ENCODE results near the gene ATL3.
"Not testable (repeated sequence)": the region's sequence is repeated elsewhere in the genome, so short reads cannot be mapped to it uniquely, and the experiment has no call there.

The ATL3 gene

DNA sequence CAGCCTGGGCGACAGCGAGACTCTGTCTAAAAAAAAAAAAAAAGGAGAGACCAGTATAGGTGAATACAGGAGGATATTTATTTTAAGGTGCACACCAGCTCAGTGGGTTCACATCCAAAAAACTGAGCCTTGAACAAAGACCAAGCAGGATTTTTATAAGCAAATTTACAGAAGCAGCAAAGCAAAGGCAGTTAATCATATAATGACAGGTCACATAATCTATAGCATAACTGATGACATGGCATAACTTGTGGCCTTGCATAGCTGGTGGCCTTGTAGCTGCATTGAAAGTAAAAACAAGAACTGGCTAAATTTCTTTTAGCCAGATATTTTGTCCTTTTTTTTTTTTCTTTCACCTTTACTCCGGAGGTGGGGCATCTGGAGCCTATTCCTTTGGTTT, 54.2 kb downstream of the ATL3 start:
- DNase-seq = no peak

DNA sequence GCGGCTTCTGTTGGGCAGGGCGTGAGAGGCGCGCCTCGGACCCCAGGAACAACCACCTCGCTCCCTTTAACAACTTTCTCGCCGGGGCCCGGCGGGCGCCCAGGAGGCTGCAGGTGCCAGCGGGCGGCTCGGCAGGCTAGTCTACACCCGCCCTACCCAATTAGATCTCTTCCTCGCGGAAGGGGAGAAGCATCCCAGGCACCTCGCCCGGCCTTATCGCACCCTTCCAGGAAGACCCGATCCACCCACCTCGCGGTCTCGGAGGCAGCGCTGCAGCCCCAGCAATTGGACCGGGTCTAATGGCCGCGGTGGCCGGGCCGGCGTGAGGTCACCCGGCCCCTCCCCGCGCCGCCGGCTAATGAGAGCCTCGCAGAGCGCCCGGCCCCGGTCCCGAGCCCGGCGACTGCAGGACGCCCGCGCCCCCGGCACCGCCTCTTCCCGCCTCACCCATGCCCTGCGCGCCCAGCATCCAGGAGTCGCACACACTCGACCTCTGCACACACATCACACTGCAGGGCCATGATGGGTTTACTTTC, 57.0 kb downstream of the ATL3 start, which contains the start of gene PLAAT3:
Gene PLAAT3, minus strand, starts transcription at position 298 of the 536 bp plus-strand sequence. CDS start 419 bp downstream, outside the sequence.
- peak; percentile 63 for DNase-seq

DNA sequence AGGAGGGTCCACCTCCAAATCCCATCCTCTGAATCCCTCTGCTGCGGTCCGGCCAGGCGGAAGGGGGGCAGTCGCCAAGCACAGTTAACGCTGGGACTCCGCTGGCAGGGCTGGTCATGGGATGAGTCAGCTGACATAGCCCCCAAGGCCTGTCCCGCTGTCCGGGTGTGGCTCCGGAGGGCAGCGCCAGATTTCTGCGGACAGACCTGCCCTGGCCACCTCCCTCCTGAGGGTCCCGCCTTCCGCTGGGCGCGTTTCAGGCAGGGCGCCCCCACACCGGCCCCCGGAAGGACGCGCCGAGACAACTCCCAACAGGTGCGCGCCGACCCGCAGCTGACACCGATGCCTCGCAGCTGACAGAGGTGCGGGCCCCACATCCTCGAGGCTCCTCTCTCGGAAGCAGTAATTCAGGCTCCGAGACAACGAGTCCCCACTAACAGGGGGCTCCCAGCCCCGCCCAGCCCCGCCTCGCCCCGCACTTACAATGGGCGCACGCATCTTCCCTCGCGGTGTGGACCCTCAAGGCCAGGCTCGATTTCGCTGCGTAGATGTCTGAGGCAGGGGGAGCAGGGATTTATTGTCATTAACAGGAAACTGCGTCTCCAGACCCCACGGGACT, 57.5 kb downstream of the ATL3 start:
- peak; percentile 27 for DNase-seq

DNA sequence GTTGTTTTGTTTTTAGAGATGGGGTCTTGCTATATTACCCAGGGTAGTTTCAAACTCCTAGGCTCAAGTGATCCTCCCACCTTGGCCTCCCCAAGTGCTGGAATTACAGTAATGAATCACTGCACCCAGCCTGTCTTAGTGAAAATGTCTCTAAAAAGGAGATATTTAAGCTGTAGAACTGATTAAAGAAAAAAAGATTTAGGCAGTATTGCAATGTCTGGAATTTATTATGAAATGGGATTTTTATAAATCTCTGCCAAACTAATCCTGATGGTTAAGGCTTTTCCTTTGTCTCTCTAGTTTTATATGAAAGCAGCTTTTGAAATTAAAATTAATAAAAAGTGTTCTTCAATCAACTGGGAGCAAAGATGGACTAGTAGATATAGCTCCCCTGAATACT, 59.0 kb downstream of the ATL3 start:
- no peak for DNase-seq

DNA sequence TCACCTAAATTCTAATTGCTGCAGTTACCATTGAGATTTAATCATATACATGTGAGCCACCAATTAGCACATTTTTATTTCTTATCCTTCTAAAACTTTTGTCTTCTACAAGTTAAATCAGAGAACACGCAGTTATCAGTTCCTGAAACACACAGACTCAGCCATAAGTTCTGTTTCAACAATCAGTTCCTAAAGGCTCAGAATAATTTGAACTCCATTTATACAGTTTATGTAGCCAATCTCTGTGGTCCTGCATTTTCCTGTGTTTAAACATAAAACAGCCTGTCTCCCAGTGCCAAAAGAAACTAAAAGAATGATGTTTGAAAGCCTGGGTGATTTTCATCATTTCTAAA, 59.8 kb downstream of the ATL3 start:
- DNase-seq = no peak

DNA sequence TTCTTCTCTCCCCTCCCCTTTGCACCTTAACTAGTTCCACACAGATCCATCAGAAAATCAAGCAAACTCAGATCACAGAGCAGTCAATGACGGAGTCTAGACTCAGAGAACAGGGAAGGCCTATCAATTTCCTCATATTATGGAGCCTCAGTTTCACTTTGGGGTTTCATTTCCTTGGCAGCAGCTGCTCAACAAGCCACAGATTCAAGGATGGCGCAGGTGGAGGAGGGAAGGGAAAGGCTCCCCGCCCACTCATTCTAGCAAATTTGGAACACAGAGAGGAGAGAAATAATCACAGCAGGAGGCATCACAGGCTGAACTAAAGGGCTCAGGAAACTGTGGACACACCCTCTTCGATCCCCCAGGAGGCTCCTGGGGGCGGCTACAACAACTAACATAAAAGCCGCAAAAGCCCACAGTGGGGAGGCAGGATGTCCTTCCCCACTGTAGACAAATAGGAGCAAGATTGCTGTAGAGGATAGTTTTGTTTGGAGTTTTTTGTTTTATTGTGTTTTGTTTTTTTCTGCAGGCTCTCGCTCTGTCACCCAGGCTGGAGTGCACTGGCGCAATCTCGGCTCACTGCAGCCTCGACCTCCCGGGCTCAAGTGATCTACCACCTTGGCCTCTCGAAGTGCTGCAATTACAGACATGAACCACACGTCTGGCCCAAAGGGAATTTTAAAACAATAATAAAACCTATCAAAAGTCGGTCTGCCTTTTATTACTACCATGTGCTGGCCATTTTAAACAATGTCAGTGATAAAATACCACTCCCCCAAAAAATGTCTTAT, 60.4 kb downstream of the ATL3 start:
- DNase-seq = peak; percentile 11

DNA sequence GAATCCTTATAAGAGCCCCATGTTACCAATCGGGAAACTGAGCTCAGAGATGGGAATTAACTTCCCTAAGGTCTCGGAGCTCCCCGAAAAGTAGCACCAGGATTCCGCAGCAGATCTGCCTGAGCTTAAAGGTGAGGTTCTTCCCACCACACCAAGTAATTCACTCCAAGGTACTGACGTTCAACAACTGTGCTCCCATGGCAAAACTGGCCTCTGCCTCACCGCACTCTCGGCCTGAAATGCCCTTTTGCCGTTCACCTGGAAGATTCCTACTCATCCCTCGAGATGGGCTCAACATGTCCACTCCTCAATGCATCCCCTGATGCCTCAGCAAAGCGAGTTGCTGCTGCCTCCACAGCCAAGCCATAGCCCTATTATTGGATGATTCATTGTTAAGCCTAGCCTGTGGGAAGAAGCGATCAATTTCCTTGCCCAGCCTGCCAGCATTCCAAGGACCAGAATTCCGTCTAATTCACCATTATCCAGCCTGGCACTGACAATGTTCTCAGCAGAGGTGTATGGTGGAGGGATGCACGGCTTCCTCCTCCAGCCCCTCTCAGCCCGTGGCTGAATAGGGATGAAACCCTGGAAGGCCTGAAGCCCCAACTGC, 61.1 kb downstream of the ATL3 start:
- DNase-seq = no peak

DNA sequence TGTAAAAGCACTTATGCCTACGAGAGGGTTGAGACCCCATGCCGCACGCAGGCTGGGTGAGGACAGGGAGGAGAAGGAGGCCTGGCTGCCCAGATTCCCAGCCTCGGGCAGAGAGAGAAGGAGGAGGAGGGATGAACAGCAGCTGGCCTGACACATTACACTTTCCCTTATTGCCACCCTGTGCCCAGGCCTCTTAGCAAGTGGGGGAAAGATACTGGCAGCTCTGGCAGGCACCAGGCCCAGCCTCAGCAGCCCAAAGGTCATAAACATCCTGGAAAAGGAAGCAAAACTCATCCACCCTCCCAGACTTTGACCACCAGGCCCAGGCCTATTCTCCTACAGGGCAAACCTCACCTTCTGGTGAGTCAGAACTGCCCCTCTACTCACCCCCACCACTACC, 61.6 kb downstream of the ATL3 start:
- peak; percentile 43 for DNase-seq

DNA sequence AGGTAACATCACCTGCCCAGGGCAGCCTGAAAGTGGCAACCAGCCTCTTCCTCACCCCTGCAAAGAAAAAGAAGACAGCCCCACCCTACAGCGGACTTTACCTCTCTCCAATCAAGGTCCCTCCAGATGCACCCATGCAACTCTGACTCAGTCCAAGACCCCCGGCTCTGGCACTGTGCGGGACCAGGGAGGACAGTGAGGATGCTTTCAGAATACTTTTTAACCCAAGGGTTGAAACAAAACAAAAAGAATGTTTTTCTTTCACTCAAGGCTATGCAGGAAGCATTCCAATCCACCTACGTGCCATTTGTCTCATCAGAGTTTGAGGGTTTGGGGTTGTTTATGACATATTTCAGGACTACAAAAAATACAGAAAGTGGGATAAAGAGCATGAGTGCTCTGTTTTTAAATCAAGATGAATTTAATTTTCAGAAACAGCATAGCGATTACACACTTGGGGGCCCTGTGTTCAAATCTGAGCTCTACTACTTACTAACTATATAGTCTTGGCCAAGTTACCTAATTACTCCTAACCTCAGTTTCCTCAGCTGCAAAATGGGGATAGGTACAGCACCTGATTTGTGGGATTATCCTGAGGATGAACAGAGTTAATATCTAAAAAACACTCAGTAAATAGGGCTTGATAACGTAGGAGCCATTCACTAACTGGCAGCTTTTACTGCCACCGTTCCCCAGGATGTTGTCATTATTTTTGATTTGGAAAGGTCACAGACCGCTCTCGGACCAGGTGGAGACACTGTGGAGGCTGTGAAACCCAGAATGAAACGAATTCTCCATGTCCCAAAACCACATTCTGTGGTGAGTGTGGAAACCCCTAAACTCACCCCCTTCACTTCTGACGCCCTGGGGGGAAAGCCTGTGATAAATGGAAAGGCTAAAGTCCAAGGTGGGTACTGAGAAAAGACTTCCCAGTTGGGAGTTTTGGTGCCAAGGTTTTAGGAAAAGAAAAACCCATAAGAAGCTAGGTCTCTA, 62.5 kb downstream of the ATL3 start:
- DNase-seq = no peak

DNA sequence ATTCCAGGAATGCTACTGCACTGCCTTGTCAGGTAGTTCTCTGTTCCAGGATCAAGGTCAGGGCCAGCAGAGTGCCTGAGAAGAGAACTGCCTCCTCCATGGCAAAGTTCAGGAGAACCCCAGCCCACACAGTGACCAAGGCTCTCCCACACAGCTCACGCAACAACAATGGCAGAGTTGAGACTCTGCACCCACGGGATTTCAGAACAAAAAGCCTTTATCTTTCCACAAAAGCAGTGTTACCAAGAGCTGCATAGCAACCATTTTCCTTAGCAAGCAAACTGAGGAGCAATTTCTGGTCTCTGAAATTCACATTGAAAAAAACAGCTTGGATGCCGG, 68.0 kb downstream of the ATL3 start:
- DNase-seq = peak; percentile 6

DNA sequence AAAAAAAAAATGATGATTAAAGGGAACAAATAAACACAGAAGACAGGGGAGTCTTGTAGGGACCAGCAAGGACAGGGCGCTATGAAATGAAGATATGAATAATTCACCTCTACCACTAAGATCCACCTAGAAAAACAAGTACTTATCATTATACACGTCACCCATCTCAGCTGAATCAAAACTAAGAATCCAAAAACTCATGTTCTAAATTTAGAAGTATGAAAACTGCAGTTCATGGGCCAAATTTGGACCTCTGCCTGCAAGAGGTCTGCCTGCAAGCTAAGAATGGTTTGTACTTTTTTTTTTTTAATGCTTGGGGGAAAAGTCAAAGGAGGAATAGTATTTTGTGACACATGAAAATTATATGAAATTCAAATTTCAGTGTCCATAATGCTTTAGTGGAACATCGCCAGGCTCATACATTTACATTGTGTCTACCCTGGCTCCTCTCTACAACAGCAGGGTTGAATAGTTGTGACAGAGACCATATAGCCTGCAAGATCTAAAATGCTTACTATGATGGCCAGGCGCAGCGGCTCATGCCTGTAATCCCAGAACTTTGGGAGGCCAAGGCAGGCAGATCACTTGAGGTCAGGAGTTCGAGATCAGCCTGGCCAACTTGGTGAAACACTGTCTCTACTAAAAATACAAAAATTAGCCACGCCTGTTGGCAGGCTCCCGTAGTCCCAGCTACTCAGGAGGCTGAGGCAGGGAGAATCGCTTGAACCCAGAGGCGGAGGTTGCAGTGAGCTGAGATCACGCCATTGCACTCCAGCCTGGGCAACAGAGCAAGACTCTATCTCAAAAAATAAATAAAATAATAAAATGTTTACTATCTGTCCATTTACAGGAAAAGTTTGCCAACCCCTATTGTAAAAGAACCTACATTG, 68.6 kb downstream of the ATL3 start:
- DNase-seq = not testable (repeated sequence)

DNA sequence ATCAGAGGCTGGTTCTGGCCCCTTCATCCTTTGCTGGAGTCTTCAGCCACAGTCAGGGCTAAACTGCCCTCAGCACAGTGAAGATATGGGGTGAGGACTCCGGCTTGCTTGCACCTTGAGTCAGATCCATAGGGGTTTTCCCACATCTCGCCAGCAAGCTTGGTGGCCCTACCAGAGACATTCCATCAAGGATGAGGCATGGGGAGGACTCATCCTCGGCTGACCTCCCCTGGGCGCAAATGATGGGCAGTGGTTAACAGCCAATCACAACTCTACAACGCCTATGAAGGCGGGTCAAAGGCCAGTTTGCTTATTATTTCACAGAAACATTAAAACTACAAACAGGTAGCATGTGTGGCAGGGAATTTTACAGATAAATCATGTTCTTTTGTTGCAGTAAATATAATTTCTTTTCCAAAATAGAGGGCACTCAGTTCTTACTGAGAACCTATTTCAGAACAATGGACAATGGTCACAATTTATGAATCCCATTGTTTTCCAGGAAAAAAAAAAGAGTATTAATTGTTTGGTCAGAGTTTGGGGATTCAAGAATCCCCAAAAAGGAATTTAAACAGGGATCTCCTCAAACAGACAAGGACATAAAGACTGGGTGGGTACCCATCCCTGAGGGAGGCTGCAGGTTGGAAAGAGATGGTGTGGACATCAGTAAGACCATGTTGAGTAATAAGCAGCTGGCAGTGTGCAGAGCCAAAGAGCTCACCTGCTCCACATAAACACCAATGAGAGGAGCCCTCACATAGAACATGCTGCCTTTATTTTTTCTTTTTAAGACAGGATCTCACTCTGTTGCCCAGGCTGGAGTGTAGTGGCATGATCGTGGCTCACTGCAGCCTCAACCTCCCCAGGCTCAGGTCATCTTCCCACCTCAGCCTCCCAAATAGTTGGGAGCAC, 71.7 kb downstream of the ATL3 start:
- DNase-seq = no peak

DNA sequence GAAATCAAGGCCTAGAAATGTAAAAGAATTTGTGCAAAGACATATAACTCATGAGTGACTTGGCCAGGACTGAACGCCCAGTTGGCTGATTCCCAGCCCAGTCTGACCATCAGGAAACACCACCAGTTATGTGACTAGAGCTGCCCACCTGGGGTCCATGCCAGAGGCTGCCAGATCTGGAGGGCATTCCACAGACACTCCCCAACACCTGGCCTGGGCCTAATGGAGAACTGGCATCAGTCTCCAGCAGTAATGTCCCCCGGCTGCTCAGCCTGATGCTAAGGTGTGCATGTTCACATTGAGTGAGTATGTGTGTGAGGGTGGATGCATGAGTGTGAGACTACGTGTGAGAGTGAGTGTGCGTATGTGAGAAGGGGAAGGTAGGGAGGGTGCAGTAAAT, 72.6 kb downstream of the ATL3 start:
- no peak for DNase-seq

DNA sequence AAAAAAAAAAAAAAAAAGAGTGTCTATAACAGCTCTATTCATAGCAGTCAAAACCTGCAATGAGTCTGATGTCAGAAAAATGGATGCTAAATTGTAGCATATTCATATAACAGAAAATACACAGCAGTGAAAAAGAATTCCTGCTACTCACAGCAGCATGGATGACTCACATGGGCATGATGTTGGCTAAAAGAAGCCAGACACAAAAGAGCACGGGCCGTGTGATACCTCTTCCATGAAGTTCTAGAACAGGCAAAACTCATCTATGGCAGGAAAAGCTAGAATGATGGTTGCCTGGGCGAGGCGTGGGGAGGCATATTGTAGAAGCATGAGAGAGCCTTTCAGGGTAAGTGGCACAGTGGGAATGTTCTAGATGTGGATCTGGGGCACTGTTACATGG, 75.9 kb downstream of the ATL3 start:
- no peak for DNase-seq

DNA sequence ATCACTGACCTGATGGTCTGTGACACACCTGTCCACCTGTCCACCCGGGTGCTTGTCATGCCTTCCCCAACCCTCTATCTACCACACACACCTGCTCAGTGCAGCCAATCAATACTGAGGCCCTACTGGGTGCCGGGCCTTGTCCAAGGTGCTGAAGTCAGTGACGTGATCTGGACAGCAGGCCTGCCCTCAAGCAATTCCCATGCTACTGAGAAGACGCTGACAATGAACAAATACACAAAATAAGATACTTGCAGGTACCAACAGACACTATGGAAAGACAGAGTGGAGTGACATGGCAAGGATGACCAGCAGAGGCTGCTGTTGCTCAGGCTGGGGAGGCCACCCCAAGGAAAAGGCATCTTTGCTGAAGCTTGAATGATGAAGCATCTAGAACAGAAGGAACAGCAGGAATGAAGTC, 78.2 kb downstream of the ATL3 start:
- peak; percentile 13 for DNase-seq

DNA sequence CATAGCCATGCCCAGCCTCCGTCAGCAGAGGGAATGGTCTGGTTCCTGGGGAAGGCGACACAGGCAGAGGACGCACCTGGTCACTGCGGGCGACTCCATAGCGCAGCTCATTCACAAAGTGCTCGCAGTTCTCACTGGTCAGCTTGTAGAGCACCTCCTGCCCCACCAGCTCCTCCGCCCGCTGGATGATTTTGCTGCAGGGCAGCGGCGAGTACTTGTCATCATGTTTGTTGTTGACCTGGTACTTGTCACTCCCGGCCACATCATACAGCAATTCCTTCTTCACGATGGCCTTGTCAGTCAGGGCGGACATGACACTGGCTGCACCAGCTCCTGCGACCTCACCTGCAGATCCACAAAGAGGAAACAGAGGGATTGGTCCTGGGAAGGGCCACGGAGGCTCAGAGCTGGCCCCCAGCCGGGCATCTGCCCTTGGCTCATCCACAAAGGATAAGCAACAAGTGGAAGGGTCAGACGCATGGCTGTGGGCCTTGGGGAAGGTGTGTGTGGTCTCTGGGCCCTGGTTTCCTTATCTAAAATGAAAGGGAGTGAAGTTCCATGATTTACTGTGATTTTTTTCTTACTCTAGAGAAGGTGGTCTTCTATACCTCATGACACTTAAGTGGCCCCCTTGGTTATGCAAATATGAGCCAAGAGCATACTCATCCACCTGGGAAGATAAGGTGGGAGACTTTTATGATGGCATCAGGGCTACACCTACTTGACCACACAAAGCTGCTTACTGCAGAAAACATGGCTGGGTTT, 81.0 kb downstream of the ATL3 start:
- no peak for DNase-seq

DNA sequence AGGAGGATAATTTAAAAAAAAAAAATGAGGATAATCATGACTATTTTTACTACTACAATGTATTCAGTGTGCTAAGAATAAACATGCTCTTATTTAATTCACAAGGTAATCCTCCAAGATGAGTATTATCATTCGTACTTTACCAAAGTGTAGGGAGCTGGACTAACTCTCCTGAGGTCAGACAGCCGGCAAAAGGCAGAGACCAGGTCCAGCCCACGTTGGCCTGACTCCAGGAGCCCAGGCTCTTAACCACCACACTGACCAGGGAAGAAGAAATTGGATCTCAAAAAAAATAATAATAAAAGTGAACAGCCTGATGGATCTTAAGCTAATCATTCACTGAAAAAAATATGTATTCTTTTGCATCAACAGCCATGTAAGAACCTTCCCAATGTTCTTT, 82.2 kb downstream of the ATL3 start:
- no peak for DNase-seq

DNA sequence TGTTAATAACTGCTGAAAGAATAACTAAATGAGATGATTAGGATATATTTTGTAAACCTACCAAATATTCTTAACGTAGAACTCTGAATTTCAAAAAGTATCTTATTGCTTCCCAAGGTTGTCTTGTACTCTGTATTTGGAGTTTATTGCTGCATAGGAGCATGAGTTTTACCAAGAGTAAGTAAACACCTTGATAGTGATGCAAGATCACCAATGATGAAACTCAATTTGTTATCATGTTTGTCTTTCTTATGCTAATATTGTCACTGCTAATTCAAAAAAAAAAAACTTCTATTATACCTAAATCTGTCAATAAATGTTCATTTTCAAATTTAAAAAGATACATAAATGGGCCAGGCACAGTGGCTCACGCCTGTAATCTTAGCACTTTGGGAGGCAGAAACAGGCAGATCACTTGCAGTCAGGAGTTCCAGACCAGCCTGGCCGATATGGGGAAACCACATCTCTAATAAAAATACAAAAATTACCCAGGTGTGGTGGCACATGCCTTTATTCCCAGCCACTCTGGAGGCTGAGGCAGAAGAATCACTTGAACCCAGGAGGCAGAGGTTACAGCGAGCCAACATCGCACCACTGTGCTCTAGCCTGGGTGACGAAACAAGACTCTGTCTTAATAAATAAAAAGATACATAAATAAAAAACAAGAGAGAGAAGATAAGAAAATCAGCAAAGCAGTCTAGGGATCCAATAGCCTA, 84.6 kb downstream of the ATL3 start:
- DNase-seq = no peak

DNA sequence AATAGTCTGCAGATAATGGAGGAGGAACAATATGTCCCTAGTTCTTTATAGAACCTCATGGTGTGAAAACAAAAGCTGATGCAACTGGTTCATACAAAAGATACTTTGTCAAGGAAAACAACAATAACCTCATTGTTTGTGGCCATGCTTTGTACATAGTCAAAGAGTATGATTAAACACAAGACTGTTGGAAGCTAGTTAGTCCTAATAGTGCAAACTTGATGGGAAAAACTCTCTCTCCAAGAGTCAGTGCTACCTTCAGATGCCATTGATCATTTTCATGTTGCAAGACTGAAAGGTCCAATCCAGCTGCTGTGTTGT, 87.9 kb downstream of the ATL3 start:
- DNase-seq = no peak

Measured in NCI-H1092 treated with DMSO at 0.1 percent for 48 hours (cell line).